ENCODE results near the gene C2CD2. TPM values are rescaled to one million over a fixed set of nuclear protein-coding genes. Genes with fewer than 3 reads are reported as not detected.
A peak's percentile ranks its signal among the peaks of the same experiment; 100 is the strongest.

The C2CD2 gene
- total RNA-seq, 4 donors from 2014 or later: 1.7 to 7.2 (median 2.4) TPM

- in situ Hi-C loops (cut with MboI; ENCODE audit: low sequenced_read_pairs in 4 of 4): no loop called here
Measured at GRCh38 chr21:41881051-41881450, 72.8 kb downstream of the C2CD2 start.

GRCh38 chr21:41880153-41880552 is 73.7 kb downstream of the C2CD2 start:
- Histone ChIP-seq H3K27me3 (no peaks in the 10 kb centered on the region), H3K4me3 (peak overlapping the region in 3 of 4 donors; percentile 53 to 96 (median 87)), H3K27ac (peak overlapping the region in 1 of 4 donors; percentile 87), H3K9me3 (no peaks in the 10 kb centered on the region), H3K4me1 (peaks cover 6 to 9% of the 10 kb centered on the region in 2 donors), H3K36me3 (no peaks in the 10 kb centered on the region)
- DNase-seq (no peak), ATAC-seq (no peak)
- intact Hi-C loops (cut with DNase I; ENCODE audit: low total_unique reads) (no loop called here), in situ Hi-C loops (cut with MboI; ENCODE audit: low sequenced_read_pairs in 4 of 4) (no loop called here)
- TF ChIP-seq POLR2A (IDR thresholded peaks at IDR 0.05) (no peak), CTCF (IDR thresholded peaks at IDR 0.05 in 4 of 5, conservative IDR thresholded peaks at IDR 0.05 in 1 of 5) (no peak)

More at GRCh38 chr21:41881051-41881450, 72.8 kb downstream of the C2CD2 start:
- Histone ChIP-seq H3K4me3 (no peak overlapping the region), H3K27me3 (no peaks in the 10 kb centered on the region), H3K27ac (no peak overlapping the region), H3K4me1 (peaks cover 6 to 9% of the 10 kb centered on the region in 2 donors), H3K9me3 (no peaks in the 10 kb centered on the region), H3K36me3 (no peaks in the 10 kb centered on the region)
- TF ChIP-seq CTCF (IDR thresholded peaks at IDR 0.05 in 4 of 5, conservative IDR thresholded peaks at IDR 0.05 in 1 of 5): no peak
- no peak for TF ChIP-seq POLR2A (IDR thresholded peaks at IDR 0.05)
- ATAC-seq (no peak), DNase-seq (no peak)
- intact Hi-C loops (cut with DNase I; ENCODE audit: low total_unique reads): no loop called here

GRCh38 chr21:41879190-41879998 is 74.4 kb downstream of the C2CD2 start, which contains the start of gene PRDM15:
Gene PRDM15 (minus strand): TSS chr21:41879344. CDS start chr21:41860363, 18,981 bp downstream.
- Histone ChIP-seq H3K9me3 (no peaks in the 10 kb centered on the region), H3K4me3 (peak within 1 kb of the TSS; percentile 86 to 96 (median 90)), H3K4me1 (peaks cover 6 to 9% of the 10 kb centered on the region in 2 donors), H3K27ac (peak within 1 kb of the TSS; percentile 86 to 89 (median 86)), H3K27me3 (no peaks in the 10 kb centered on the region), H3K36me3 (no peaks in the 10 kb centered on the region)
- DNase-seq (peak; percentile 69 to 71), ATAC-seq (peak; percentile 92 to 93)
- intact Hi-C loops (cut with DNase I; ENCODE audit: low total_unique reads) (loop anchor here (2.0 to 5.0 kb wide), 5 partner anchors 78 to 712 kb away; partner anchors contain the start of gene BACE2), in situ Hi-C loops (cut with MboI; ENCODE audit: low sequenced_read_pairs in 4 of 4) (no loop called here)
- no peak for TF ChIP-seq CTCF (IDR thresholded peaks at IDR 0.05 in 4 of 5, conservative IDR thresholded peaks at IDR 0.05 in 1 of 5)
- peak in 1 of 2 donors; percentile 20 for TF ChIP-seq POLR2A (IDR thresholded peaks at IDR 0.05)

GRCh38 chr21:41878831-41879189 is 75.0 kb downstream of the C2CD2 start:
- ATAC-seq (peak; percentile 84 to 88), DNase-seq (peak; percentile 74 to 75)
- intact Hi-C loops (cut with DNase I; ENCODE audit: low total_unique reads): loop anchor here (2.0 to 5.0 kb wide), 5 partner anchors 78 to 712 kb away; partner anchors contain the start of gene BACE2
- no peaks in the 10 kb centered on the region for H3K27me3 ChIP-seq
- H3K27ac ChIP-seq: peak overlapping the region; percentile 68 to 87 (median 81)
- no peaks in the 10 kb centered on the region for H3K36me3 ChIP-seq
- H3K4me3 ChIP-seq: peak overlapping the region; percentile 86 to 95 (median 90)
- TF ChIP-seq POLR2A (IDR thresholded peaks at IDR 0.05): no peak
- TF ChIP-seq CTCF (IDR thresholded peaks at IDR 0.05 in 4 of 5, conservative IDR thresholded peaks at IDR 0.05 in 1 of 5): no peak
- in situ Hi-C loops (cut with MboI; ENCODE audit: low sequenced_read_pairs in 4 of 4): no loop called here
- H3K4me1 ChIP-seq: peaks cover 6 to 9% of the 10 kb centered on the region in 2 donors
- H3K9me3 ChIP-seq: no peaks in the 10 kb centered on the region

All from gastrocnemius medialis (tissue), 4 donors.